ENCODE measurements around the gene SRA1.
"Not testable (repeated sequence)": the region's sequence is repeated elsewhere in the genome, so short reads cannot be mapped to it uniquely, and the experiment has no call there.

The SRA1 gene

GRCh38 chr5:140595538-140596300 is 38.4 kb upstream of the SRA1 start:
- no peaks in the 10 kb centered on the region for H3K4me1 ChIP-seq (ENCODE audit: low read length)
- H4K20me1 ChIP-seq (ENCODE audit: insufficient read depth, low read length), result no peaks in the 10 kb centered on the region
- no peak overlapping the region for H2AFZ ChIP-seq (ENCODE audit: low read depth, low read length)
- no peaks in the 10 kb centered on the region for H3K9me3 ChIP-seq (ENCODE audit: insufficient read depth, low read length)
- H3K4me3 ChIP-seq (ENCODE audit: low read length), result no peak overlapping the region
- no peaks in the 10 kb centered on the region for H3K27me3 ChIP-seq (ENCODE audit: low read depth, low read length)
- H3K4me2 ChIP-seq (ENCODE audit: low read length), result no peak overlapping the region
- H3K27ac ChIP-seq (ENCODE audit: low read length), result no peak overlapping the region
- TF ChIP-seq EZH2phosphoT487 (IDR thresholded peaks at IDR 0.05; ENCODE audit: low read depth), result no peak
- TF ChIP-seq, protein P1, sequence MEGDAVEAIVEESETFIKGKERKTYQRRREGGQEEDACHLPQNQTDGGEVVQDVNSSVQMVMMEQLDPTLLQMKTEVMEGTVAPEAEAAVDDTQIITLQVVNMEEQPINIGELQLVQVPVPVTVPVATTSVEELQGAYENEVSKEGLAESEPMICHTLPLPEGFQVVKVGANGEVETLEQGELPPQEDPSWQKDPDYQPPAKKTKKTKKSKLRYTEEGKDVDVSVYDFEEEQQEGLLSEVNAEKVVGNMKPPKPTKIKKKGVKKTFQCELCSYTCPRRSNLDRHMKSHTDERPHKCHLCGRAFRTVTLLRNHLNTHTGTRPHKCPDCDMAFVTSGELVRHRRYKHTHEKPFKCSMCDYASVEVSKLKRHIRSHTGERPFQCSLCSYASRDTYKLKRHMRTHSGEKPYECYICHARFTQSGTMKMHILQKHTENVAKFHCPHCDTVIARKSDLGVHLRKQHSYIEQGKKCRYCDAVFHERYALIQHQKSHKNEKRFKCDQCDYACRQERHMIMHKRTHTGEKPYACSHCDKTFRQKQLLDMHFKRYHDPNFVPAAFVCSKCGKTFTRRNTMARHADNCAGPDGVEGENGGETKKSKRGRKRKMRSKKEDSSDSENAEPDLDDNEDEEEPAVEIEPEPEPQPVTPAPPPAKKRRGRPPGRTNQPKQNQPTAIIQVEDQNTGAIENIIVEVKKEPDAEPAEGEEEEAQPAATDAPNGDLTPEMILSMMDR (IDR thresholded peaks at IDR 0.05; ENCODE audit: low read depth, low read length), result no peak
- H3K9ac ChIP-seq (ENCODE audit: low read length), result no peak overlapping the region
- no peaks in the 10 kb centered on the region for H3K79me2 ChIP-seq (ENCODE audit: low read length)
- no peaks in the 10 kb centered on the region for H3K36me3 ChIP-seq (replicated peaks; ENCODE audit: low read depth, low read length)

DNA sequence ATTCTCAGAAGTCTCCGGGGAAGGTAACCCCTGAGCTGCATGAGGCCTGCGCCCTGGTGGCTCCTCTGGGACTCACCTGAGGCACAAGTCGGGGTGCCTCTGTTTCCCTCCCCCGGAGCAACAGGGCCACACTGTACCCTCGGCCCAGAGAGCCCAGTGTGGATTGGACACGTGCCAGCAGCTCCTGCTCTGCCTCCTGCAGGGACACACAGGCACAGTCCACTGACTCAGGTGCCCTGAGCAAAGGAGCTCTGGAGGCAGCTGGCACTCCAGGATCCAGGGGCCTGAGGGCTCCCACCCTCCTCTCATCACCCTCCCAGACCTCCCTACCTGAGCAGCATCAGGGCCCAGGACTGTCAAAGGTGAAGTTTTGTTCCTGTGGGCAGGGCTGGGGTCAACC is 36.9 kb upstream of the SRA1 start:
- Histone ChIP-seq H3K36me3 (replicated peaks; ENCODE audit: low read depth, low read length) (no peaks in the 10 kb centered on the region), H2AFZ (ENCODE audit: low read depth, low read length) (no peak overlapping the region), H3K9ac (ENCODE audit: low read length) (no peak overlapping the region), H3K4me3 (ENCODE audit: low read length) (no peak overlapping the region), H3K79me2 (ENCODE audit: low read length) (no peaks in the 10 kb centered on the region), H3K4me2 (ENCODE audit: low read length) (no peak overlapping the region), H3K27me3 (ENCODE audit: low read depth, low read length) (no peaks in the 10 kb centered on the region), H3K4me1 (ENCODE audit: low read length) (no peaks in the 10 kb centered on the region), H3K27ac (ENCODE audit: low read length) (no peak overlapping the region), H3K9me3 (ENCODE audit: insufficient read depth, low read length) (no peaks in the 10 kb centered on the region), H4K20me1 (ENCODE audit: insufficient read depth, low read length) (no peaks in the 10 kb centered on the region)
- TF ChIP-seq, protein P1 (IDR thresholded peaks at IDR 0.05; ENCODE audit: low read depth, low read length), result no peak
- TF ChIP-seq EZH2phosphoT487 (IDR thresholded peaks at IDR 0.05; ENCODE audit: low read depth), result no peak

GRCh38 chr5:140593070-140593469 is 35.8 kb upstream of the SRA1 start:
- H3K4me2 ChIP-seq (ENCODE audit: low read length); H3K9me3 ChIP-seq (ENCODE audit: insufficient read depth, low read length); H3K27ac ChIP-seq (ENCODE audit: low read length): not testable (repeated sequence)

DNA sequence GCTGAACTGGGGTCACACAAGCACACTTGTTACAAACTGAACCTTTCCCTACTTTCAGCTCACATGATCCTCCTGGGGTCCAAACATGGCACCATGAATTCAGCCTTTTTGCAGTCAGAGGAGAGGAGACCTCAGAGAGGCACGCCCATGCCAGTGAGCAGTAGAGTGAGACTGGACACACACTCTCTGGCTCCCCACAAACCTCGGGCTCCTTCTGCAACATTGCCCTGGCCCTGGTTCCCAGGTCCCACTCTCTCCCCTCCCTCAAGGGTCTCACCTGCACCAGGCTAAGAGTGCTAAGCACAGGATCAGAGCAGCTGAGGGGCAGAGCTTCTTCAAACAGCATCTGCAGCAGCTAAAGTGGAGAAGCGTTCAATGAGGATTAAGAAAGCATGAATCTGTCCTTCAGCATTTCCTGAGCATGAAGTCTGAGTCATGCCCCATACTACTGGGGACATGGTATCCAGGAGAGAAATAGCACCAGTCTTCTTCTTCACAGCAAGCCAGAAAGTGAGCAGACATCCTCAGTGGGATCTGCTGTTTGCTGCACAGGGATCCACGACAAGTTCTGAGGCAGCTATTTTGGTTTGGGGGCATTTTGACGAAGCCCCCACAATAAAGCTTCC is 34.6 kb upstream of the SRA1 start:
- Histone ChIP-seq H3K4me3 (ENCODE audit: low read length) (no peak overlapping the region), H4K20me1 (ENCODE audit: insufficient read depth, low read length) (no peaks in the 10 kb centered on the region), H3K9me3 (ENCODE audit: insufficient read depth, low read length) (no peaks in the 10 kb centered on the region), H3K27ac (ENCODE audit: low read length) (no peak overlapping the region), H3K4me2 (ENCODE audit: low read length) (no peak overlapping the region), H3K9ac (ENCODE audit: low read length) (no peak overlapping the region), H3K27me3 (ENCODE audit: low read depth, low read length) (no peaks in the 10 kb centered on the region), H3K79me2 (ENCODE audit: low read length) (no peaks in the 10 kb centered on the region), H3K36me3 (replicated peaks; ENCODE audit: low read depth, low read length) (no peaks in the 10 kb centered on the region), H2AFZ (ENCODE audit: low read depth, low read length) (no peak overlapping the region), H3K4me1 (ENCODE audit: low read length) (no peaks in the 10 kb centered on the region)
- TF ChIP-seq, protein P1 (IDR thresholded peaks at IDR 0.05; ENCODE audit: low read depth, low read length), result no peak
- no peak for TF ChIP-seq EZH2phosphoT487 (IDR thresholded peaks at IDR 0.05; ENCODE audit: low read depth)

More at GRCh38 chr5:140593070-140593469, 35.8 kb upstream of the SRA1 start:
- H4K20me1 ChIP-seq (ENCODE audit: insufficient read depth, low read length); H3K27me3 ChIP-seq (ENCODE audit: low read depth, low read length); H3K4me3 ChIP-seq (ENCODE audit: low read length); H3K4me1 ChIP-seq (ENCODE audit: low read length); H2AFZ ChIP-seq (ENCODE audit: low read depth, low read length); H3K36me3 ChIP-seq (replicated peaks; ENCODE audit: low read depth, low read length); H3K79me2 ChIP-seq (ENCODE audit: low read length); H3K9ac ChIP-seq (ENCODE audit: low read length): not testable (repeated sequence)

All from OCI-LY3 (cell line).